AML-193 (cell line): ENCODE results near the gene PLEK.
A peak's percentile ranks its signal among the peaks of the same experiment; 100 is the strongest.
"Not testable (repeated sequence)": the region's sequence is repeated elsewhere in the genome, so short reads cannot be mapped to it uniquely, and the experiment has no call there.

Experiments
- DNase-seq, 2 experiments: peaks; one replicate each; lab custom pipeline; 2025; lab: John Stamatoyannopoulos, UW

PLEK gene

GRCh38 chr2:68385220-68385906, 20.3 kb downstream of the PLEK start:
- peak in 1 of 2 experiments; percentile 3 for DNase-seq

- no peak for DNase-seq
Observed at GRCh38 chr2:68385907-68386287, 20.8 kb downstream of the PLEK start.

- DNase-seq, result no peak
Observed at GRCh38 chr2:68386365-68386764, 21.3 kb downstream of the PLEK start.

DNA sequence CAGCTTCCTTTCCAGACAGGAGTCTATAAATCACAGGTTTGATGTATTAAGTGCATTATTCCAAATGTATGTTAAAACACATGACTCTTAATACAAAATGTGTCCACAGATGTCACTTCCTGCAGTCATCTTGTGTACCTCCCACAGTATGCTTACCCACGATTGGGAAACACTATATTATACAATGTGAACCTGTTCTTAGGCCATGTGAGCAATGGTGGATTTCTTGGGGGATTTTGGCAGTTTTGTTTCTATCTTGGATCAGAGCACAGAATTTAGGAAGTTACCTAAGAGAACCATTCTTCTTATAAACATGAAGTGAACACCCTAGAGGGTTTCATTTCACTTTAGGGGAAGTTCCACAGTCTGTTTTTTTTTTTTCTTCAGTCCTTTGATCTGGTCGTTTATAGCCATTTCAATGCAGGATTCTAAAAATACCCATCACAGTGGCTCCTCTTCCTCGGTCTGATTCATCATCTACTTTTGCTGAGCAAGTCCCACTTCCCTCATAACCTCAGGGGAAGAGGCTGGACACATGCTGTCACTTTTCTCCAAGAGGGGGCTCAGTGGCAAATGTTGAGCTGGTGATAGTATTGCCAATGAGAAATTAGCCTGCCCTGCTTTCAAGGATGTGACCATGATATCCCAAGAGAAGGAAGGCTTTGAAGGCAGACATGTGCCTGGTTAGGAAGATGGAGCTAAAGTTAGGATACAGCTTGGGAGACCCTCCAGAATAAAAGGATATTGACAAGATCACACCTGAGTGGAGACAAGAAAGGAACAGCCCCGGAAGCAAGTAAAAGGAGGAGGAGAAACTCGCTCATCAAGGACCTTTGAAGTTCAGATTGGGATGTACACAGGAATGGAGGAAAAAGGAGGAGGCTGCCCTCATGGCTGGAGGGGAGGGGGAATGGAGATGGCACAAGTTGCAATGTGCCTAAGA, 22.6 kb downstream of the PLEK start:
- peak; percentile 60 to 72 for DNase-seq

DNA sequence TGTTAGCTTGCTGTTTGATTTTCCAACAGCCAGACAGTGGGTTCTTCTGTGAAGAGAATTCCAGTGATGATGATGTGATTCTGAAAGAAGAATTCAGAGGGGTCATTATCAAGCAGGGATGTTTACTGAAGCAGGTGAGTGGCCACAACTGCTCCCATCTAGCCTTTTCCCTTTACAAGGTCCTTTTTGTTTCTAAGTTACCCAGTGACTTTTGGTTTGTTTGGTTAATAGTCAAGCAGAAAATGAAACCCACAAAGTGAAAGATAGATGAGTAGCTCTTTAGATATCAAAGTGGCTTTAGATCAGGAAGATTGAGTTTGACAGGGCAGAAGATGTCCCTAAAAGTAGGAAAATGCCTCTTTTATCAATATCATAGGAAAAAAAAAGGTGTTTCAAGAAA, 23.3 kb downstream of the PLEK start:
- no peak for DNase-seq

GRCh38 chr2:68388772-68389171, 23.7 kb downstream of the PLEK start:
- DNase-seq, result no peak

GRCh38 chr2:68390114-68390513, 25.0 kb downstream of the PLEK start:
- no peak for DNase-seq

DNA sequence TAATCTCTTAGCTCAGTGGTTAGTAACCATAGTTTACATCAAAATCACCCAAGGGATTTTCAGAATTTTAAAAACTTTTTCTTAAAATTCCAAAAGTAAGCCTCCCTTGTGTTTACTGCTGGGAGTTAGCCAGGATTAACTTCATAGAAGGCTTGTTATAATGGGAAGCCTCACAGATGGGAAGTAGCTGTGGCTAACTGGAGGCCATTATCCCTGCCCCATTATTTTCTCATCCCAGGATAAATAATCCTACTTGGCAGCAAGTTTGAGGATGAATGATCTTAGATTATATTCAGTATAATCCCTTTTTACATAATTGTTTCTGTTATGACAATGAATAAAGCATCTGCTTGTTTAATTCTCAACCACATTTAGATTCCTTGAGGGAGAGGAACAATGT, 25.5 kb downstream of the PLEK start:
- no peak for DNase-seq

DNA sequence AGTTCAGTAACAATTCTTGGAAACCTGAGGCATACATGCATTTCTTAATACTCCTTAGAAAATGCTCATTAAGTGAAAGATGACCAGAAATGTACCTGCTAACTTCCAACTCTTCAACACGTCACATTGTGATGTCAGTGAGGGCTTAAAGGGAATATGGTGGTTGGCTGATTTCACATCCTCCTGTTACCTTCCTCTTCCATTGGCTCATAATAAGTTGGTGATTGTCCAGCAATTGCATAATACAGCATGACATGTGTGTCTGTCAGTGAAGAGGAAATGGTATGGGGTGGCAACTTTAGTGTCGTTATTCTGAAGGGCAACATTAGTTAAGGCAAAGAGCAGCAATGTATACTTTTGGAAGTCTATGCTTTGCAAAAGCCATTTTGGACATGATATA, 26.0 kb downstream of the PLEK start:
- peak; percentile 44 to 47 for DNase-seq

DNA sequence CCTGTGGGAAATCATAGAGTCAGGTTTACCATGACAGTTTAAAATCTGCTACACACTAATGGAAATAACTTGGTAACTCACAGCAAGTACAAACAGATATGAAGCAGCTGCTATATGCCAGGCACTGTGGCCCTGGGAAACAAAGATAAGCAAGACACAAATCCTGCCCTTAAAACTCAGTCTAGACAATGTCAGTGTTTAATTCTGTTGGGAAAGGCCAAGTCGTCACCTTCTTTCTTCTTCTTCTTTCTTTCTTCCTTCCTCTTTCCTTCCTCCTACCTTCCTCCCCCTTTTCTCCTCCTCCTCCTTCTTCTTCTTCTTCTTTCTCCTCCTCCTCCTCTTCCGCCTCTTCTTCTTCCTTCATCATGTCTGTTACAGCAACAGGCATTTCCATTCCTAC, 26.8 kb downstream of the PLEK start:
- DNase-seq, result no peak

GRCh38 chr2:68396093-68396492, 31.0 kb downstream of the PLEK start:
- no peak for DNase-seq

DNA sequence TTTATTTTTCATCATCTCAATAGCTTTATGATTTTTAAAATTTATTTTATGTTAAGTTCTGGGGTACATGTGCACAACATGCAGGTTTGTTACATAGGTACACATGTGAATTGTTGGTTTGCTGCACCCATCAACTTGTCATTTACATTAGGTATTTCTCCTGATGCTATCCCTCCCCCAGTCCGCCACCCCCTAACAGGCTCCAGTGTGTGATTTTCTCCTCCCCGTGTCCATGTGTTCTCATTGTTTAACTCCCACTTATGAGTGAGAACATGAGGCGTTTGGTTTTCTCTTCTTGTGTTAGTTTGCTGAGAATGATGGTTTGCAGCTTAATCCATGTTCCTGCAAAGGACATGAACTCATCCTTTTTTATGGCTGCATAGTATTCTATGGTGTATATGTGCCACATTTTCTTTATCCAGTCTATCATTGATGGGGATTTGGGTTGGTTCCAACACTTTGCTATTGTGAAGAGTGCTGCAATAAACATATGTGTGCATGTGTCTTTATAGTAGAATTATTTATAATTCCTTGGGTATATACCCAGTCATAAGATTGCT, 32.7 kb downstream of the PLEK start:
- DNase-seq, result not testable (repeated sequence)

DNA sequence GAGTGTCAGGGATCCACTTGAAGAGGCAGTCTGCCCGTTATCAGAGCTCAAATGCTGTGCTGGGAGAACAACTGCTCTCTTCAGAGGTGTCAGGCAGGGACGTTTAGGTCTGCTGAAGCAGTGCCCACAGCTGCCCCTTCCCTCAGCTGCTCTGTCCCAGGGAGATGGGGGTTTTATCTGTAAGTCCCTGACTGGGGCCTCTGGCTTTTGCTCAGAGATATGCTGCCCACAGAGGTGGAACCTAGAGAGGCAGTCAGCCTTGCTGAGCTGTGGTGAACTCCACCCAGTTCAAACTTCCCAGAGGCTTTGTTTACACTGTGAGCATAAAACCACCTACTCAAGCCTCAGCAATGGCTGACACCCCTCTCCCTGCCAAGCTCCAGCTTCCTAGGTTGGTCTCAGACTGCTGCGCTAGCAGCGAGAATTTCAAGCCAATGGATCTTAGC, 38.1 kb downstream of the PLEK start:
- DNase-seq, result no peak

DNA sequence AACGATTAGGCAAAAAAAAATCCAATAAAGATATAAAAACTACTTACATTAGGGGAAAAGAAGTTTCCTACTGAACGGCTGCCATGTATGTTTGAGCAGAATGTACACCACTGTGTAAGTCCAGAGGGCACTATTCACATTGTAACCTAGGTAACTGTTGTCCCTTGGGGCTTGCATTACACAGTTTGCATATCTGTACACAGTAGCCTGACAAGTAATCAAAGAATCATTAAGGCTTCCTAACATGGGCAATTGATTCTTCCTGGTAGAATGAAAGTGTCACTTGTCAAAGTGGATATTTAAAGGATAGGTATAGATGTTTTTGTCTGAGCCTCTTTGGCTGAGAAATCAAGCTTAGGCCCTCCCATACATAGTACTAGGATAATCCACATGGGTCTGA, 39.1 kb downstream of the PLEK start:
- no peak for DNase-seq

GRCh38 chr2:68404893-68405799, 40.1 kb downstream of the PLEK start:
- no peak for DNase-seq

DNA sequence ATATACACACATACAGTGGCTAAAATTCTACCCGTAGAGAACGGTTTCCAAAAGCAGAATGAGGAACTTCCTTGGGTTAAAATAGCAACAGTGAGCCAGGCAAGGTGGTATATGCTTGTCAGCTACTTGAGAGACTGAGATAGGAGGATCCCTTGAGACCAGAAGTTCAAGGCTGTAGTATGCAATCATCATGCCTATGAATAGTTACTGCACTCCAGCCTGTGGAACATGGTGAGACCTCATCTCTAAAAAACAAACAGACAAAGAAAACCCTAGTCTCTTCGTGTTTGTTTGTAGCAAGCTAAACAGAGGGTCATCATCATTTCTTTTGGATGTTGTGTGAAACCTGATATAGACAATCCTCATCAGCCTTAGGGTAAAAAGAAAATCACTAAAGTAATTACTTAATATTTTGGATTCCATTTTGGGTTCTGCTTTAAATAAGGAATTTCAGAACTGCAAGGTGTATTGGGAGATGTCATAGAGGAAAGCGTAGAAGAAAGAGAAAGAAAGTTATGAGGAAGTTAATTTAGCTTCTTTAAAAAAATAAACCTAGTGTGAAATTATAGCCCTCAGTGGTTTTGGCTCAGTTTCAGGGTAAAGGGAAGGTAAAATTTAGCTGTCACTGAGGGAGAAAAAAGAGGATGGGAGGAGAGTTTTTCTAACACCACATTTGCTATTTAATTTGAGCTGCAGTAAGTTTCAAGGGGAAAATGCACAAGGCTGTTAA, 46.5 kb downstream of the PLEK start:
- DNase-seq, result peak; percentile 59 to 77

DNA sequence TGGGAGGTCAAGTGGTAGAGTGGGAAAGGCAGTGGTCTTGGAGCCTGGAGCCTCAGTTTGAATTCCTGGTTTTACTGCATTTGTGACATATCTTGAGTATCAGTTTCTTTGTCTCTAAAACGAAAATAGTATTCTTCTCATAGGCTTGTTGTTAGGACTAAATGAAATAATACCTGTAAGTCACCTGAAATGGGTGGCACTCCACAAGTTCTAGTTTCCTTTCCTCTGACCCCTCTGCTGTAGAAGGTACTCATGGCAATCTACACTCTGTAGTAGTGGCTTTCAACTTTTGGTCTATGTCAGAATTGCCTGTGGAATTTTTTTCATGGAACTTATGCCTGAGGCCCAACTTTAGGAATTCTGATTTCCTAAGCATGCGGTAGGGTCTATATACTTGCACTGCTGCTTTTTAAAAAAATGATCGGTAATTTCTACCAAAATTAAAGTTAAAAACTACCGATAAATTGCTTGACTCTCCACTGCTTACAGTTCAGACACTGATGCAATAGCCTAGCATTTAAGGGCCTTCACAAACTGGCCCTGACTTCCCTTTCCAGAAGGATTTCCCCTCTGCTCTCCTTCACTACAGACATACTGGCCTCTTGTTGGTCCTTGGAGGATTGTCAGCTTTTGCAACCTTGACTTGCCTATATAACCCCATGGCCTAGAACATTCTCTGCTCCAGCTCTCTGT, 47.2 kb downstream of the PLEK start:
- DNase-seq, result peak; percentile 74

DNA sequence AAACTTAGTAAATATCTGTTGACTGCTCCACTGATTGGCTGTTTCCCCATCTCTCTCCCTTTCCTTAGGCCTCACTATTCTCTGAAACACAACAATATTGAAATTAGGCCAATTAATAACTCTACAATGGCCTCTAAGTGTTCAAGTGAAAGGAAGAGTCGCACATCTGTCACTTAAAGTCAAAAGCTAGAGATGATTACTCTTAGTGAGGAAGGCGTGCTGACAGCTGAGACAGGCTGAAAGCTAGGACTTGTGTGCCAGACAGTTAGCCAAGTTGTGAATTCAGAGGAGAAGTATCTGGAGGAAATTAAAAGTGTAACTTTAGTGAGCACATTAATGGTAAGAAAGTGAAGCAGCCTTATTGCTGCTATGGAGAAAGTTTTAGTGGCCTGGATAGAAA, 48.4 kb downstream of the PLEK start:
- no peak for DNase-seq

- DNase-seq, result no peak
Observed at GRCh38 chr2:68414452-68414851, 49.4 kb downstream of the PLEK start.

DNA sequence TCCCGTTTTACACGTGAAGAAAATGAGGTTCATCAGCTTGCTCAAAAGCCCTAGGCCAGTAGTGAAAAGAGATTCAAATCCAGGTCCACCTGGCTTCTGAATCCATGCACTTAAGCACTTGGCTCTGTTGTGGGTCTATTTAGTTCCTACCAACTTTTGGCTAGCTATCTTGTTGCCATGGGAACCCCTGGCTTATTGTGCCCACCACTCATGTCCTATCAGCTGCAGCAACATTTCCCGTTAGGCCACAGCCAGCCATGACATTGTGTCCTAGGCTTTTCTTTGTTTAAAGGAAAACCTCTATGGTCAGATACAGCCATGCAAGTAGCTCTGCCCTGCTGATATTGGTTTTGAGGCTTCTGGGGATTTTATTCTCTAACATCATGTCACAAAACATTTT, 49.8 kb downstream of the PLEK start:
- DNase-seq, result no peak

DNA sequence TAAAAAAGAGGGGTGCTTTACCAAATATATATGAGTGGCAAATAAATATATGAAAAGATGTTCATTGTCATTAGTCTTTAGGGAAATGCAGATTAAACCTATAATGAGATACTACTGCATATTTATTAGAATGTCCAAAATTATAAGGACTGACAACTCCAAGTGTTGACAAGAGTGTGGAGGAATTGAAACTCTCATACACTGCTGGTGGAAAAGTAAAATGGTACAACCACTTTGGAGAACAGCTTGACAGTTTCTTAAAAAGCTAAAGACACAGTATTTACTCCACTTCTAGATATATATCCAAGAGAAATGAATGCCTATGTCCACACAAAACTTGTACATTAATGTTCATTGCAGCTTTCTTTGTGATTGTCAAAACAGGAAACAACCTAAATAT, 50.4 kb downstream of the PLEK start:
- DNase-seq, result no peak
